GM12878 (cell line): ENCODE data around the gene BCAS3. TPM values are rescaled to one million over a fixed set of nuclear protein-coding genes. Genes with fewer than 3 reads are reported as not detected.

Experiments
- ATAC-seq: fragments of 200-7000 bp; cut with Tn5 transposase; 3 replicates; pipeline ENCODE4 v1.9.1; 2020; ENCODE audit warnings: mild to moderate bottlenecking, moderate library complexity
- BruUV-seq: library from RNA; stranded (reverse); fragments of 400-500 nt; replicated peaks from 2 replicates; lab custom pipeline; 2021; lab: Mats Ljungman, UMichigan
- CTCF ChIA-PET: fragments of 300-600 bp; sonication (Branson Sonifier 250); formaldehyde crosslinking; extraction: SDS; loops from one replicate; lab custom pipeline; 2021; ENCODE audit warnings: inconsistent platforms; lab: Yijun Ruan, JAX
- POLR2A ChIA-PET: fragments of 350-600 bp; formaldehyde crosslinking; extraction: SDS; loops from one replicate; lab custom pipeline; 2021; ENCODE audit warnings: inconsistent platforms; lab: Charles Lee
- RAD21 ChIA-PET: fragments of 300-600 bp; sonication (Branson Sonifier 250); formaldehyde crosslinking; loops from one replicate; lab custom pipeline; 2023; ENCODE audit warnings: antibody characterized with exemption; ENCODE audit not compliant: unreplicated experiment; lab: Charles Lee
- SMC1A ChIA-PET: fragments of 300-600 bp; sonication (Branson Sonifier 250); formaldehyde crosslinking; loops from one replicate; lab custom pipeline; 2023; ENCODE audit not compliant: unreplicated experiment, uncharacterized antibody; lab: Charles Lee
- DNase-seq: peaks from one replicate; pipeline ENCODE4 v3.0.0-alpha.2; 2011; ENCODE audit warnings: low read depth, low spot score
- FAIRE-seq: peaks from 3 replicates; lab custom pipeline; 2011; peaks lifted over from hg19 to GRCh38; lab: Jason Lieb, UNC
- H2AFZ ChIP-seq: 2 replicates; pipeline ENCODE4 v1.6.0; 2011; ENCODE audit warnings: low read depth, low read length, control low read depth; ENCODE audit not compliant: control insufficient read depth
- H3K27ac ChIP-seq: 2 replicates; pipeline ENCODE4 v1.5.1; 2011; ENCODE audit warnings: control low read depth; ENCODE audit not compliant: control insufficient read depth, insufficient read depth
- H3K27me3 ChIP-seq, 2 experiments: replicated peaks in 1 of 2; 2 replicates each; pipeline versions ENCODE4 v1.6.0 to v1.6.1; 2011; ENCODE audit warnings: low read length in 1 of 2; ENCODE audit not compliant: control insufficient read depth in 2 of 2, insufficient read depth in 2 of 2
- H3K36me3 ChIP-seq, 2 experiments: 2 replicates each; pipeline ENCODE4 v1.5.1; 2011; ENCODE audit warnings: low read length in 1 of 2; ENCODE audit not compliant: control insufficient read depth in 2 of 2, insufficient read depth in 2 of 2
- H3K4me1 ChIP-seq: 2 replicates; pipeline ENCODE4 v1.6.1; 2011; ENCODE audit warnings: mild to moderate bottlenecking, low read length, moderate library complexity, mixed read lengths; ENCODE audit not compliant: control insufficient read depth, insufficient read depth
- H3K4me2 ChIP-seq: 2 replicates; pipeline ENCODE4 v1.6.0; 2011; ENCODE audit warnings: control low read depth; ENCODE audit not compliant: control insufficient read depth, insufficient read depth
- H3K4me3 ChIP-seq: fragments of 200-600 bp; sonication (generic); 2 replicates; pipeline ENCODE4 v1.5.1; 2016
- H3K79me2 ChIP-seq: 2 replicates; pipeline ENCODE4 v1.6.0; 2011; ENCODE audit warnings: low read length; ENCODE audit not compliant: control insufficient read depth, insufficient read depth
- H3K9ac ChIP-seq: 2 replicates; pipeline ENCODE4 v1.8.0; 2011; ENCODE audit warnings: low read length, control low read depth, mixed read lengths; ENCODE audit not compliant: control insufficient read depth, insufficient read depth
- H3K9me3 ChIP-seq: replicated peaks from 3 replicates; pipeline ENCODE4 v1.5.1; 2011; ENCODE audit warnings: mild to moderate bottlenecking, low read length; ENCODE audit not compliant: control insufficient read depth, insufficient read depth
- H4K20me1 ChIP-seq: 2 replicates; pipeline ENCODE4 v1.6.0; 2011; ENCODE audit not compliant: control insufficient read depth, insufficient read depth
- ATF2 ChIP-seq: IDR thresholded peaks from 2 replicates; pipeline ENCODE4 v1.6.1; 2012; ENCODE audit warnings: low read length, inconsistent platforms
- ATF3 ChIP-seq: IDR thresholded peaks from 2 replicates; pipeline ENCODE4 v1.6.1; 2011; ENCODE audit warnings: low read depth, mild to moderate bottlenecking, low read length, moderate library complexity, borderline replicate concordance; ENCODE audit errors: extremely low read depth
- CUX1 ChIP-seq: IDR thresholded peaks from 2 replicates; pipeline ENCODE4 v1.6.1; 2012; ENCODE audit warnings: improper control_type of control experiment, low read depth, low read length; ENCODE audit not compliant: insufficient replicate concordance
- EGR1 ChIP-seq, 2 experiments: IDR thresholded peaks; 1 replicate in 1 of 2; 2 replicates in 1 of 2; pipeline ENCODE4 v1.6.1; 2011 to 2012; ENCODE audit warnings: low read depth in 2 of 2, low read length in 2 of 2, borderline replicate concordance in 1 of 2, mild to moderate bottlenecking in 1 of 2, moderate library complexity in 1 of 2
- FOXK2 ChIP-seq: fragments of 450-650 bp; IDR thresholded peaks from 2 replicates; pipeline ENCODE4 v1.6.1; 2017; ENCODE audit warnings: mild to moderate bottlenecking, moderate library complexity
- HDGF ChIP-seq: fragments of 450-650 bp; IDR thresholded peaks from 2 replicates; pipeline ENCODE4 v1.6.1; 2016; ENCODE audit warnings: antibody characterized with exemption
- PAX8 ChIP-seq: fragments of 450-650 bp; IDR thresholded peaks from 2 replicates; pipeline ENCODE4 v1.6.1; 2017; ENCODE audit warnings: mild to moderate bottlenecking, moderate library complexity
- POLR2A ChIP-seq: IDR thresholded peaks from 2 replicates; pipeline ENCODE4 v1.6.1; 2011; ENCODE audit warnings: low read depth, mild to moderate bottlenecking, low read length
- POU2F2 ChIP-seq: IDR thresholded peaks from 3 replicates; pipeline ENCODE4 v1.6.1; 2011; ENCODE audit warnings: low read depth, mild to moderate bottlenecking, low read length, borderline replicate concordance
- WGBS: methylation state at CpG from one replicate; pipeline ENCODE4 v1.1.6; 2016; ENCODE audit warnings: low lambda C conversion rate; ENCODE audit not compliant: insufficient replicate concordance, insufficient coverage; ENCODE audit errors: missing lambda C conversion rate; 5-methylcytosine and 5-hydroxymethylcytosine counted together
- in situ Hi-C: fragments of 300-500 bp; cut with MboI; formaldehyde crosslinking; loops from 9 replicates; pipeline ENCODE4 v1.14.3; 2018; ENCODE audit warnings: mixed read lengths
- intact Hi-C: fragments of 100-400 bp; cut with micrococcal nuclease; formaldehyde crosslinking; loops from one replicate; pipeline ENCODE4 v1.14.2; 2022; ENCODE audit not compliant: unreplicated experiment
- polyA plus RNA-seq, 11 experiments: library from polyadenylated mRNA; depleted of rRNA in 4 of 11; unstranded in 6 of 11; stranded (reverse) in 5 of 11; fragments of >200 nt; fragmentation: Nextera tagmentation in 4 of 11; fragmentation: Illumina TruSeq in 1 of 11; extraction: Ambion mirVana in 4 of 11; extraction: Trizol in 1 of 11; gene quantifications; 1 replicate in 1 of 11; 2 replicates in 10 of 11; pipeline versions ENCODE4 v1.2.1 to v1.2.3, GENCODE V29; 2011 to 2016; ENCODE audit warnings: inconsistent platforms in 2 of 11, missing spikeins in 2 of 11, low read depth in 1 of 11
- total RNA-seq, 4 experiments: library from RNA; depleted of rRNA in 3 of 4; stranded (reverse); fragments of >200 nt in 3 of 4; fragmentation: Illumina TruSeq in 1 of 4; extraction: Trizol in 1 of 4; gene quantifications; 2 replicates each; pipeline versions ENCODE4 v1.2.1 to v1.2.3, GENCODE V29; 2013 to 2021

The BCAS3 gene
- total and polyA plus RNA-seq, 10 of the 15 experiments (the other 5 are each of a cell fraction or from before 2014, with no cell fraction given) = 2.1 to 11.0 (median 6.6) TPM

- intact Hi-C loops = no loop called here
- ChIA-PET SMC1A (interaction anchor here (1.0 kb wide), 1 partner anchor 10 kb away, joined by 4 read pairs; no protein-coding TSS in a partner anchor), POLR2A (interaction anchor here (0.5 kb wide), 1 partner anchor 60 kb away, joined by 5 read pairs; no protein-coding TSS in a partner anchor), CTCF (interaction anchor here (1.4 kb wide), 1 partner anchor 8 kb away, joined by 4 read pairs; no protein-coding TSS in a partner anchor), RAD21 (no interaction called here)
- Histone ChIP-seq H3K27me3 (no peaks in the 10 kb centered on the region), H3K9me3 (no peaks in the 10 kb centered on the region), H3K4me3 (no peak overlapping the region), H3K4me1 (no peaks in the 10 kb centered on the region), H3K4me2 (no peak overlapping the region), H2AFZ (no peak overlapping the region), H3K79me2 (no peaks in the 10 kb centered on the region), H3K36me3 (no peaks in the 10 kb centered on the region), H4K20me1 (no peaks in the 10 kb centered on the region), H3K9ac (no peak overlapping the region), H3K27ac (no peak overlapping the region)
- no TSS peak for BruUV-seq
- TF ChIP-seq HDGF (no peak), POU2F2 (no peak), EGR1 (IDR thresholded peaks at IDR 0.05; ENCODE audit: borderline replicate concordance in 1 of 2, low read depth in 2 of 2, low read length in 2 of 2) (no peak), PAX8 (no peak), FOXK2 (no peak)
- no peak for FAIRE-seq
- in situ Hi-C loops = no loop called here
- DNase-seq = no peak
- ATAC-seq = no peak
- WGBS = 56% methylated on average over 3 of the region's 3 CpGs
Measured at GRCh38 chr17:61081959-61082358, 404.3 kb downstream of the BCAS3 start.

GRCh38 chr17:61084260-61084659, 406.6 kb downstream of the BCAS3 start:
- H3K27me3 ChIP-seq = no peaks in the 10 kb centered on the region
- no peaks in the 10 kb centered on the region for H3K9me3 ChIP-seq
- H3K79me2 ChIP-seq = no peaks in the 10 kb centered on the region
- ChIA-PET RAD21 (no interaction called here), POLR2A (no interaction called here), SMC1A (no interaction called here), CTCF (interaction anchor here (1.5 kb wide), 1 partner anchor 11 kb away, joined by 5 read pairs; no protein-coding TSS in a partner anchor)
- no peak for ATAC-seq
- 79% methylated on average over 5 of the region's 5 CpGs for WGBS
- TF ChIP-seq CUX1 = no peak
- no peak for TF ChIP-seq POLR2A
- no peak for TF ChIP-seq ATF3
- no peak for TF ChIP-seq ATF2
- BruUV-seq = no TSS peak
- no peak overlapping the region for H3K27ac ChIP-seq
- DNase-seq = no peak
- no peaks in the 10 kb centered on the region for H4K20me1 ChIP-seq
- in situ Hi-C loops (no loop called here), intact Hi-C loops (no loop called here)
- H3K4me3 ChIP-seq = no peak overlapping the region
- H3K9ac ChIP-seq = no peak overlapping the region
- no peak overlapping the region for H3K4me2 ChIP-seq
- H3K4me1 ChIP-seq = no peaks in the 10 kb centered on the region
- FAIRE-seq = no peak
- H2AFZ ChIP-seq = no peak overlapping the region
- no peaks in the 10 kb centered on the region for H3K36me3 ChIP-seq
